Skeletal muscle satellite cell (primary cell): ENCODE measurements around the gene C9orf152.
A peak's percentile ranks its signal among the peaks of the same experiment; 100 is the strongest.

ENCODE experiments used
- H3K27me3 ChIP-seq: 2 replicates; pipeline ENCODE4 v1.7.0; 2013; ENCODE audit warnings: low read length; ENCODE audit not compliant: control insufficient read depth, insufficient read depth
- H3K36me3 ChIP-seq: 2 replicates; pipeline ENCODE4 v1.7.0; 2013; ENCODE audit warnings: mild to moderate bottlenecking, control low read depth, low read length; ENCODE audit not compliant: insufficient read depth
- H3K4me1 ChIP-seq: 2 replicates; pipeline ENCODE4 v1.7.0; 2013; ENCODE audit warnings: low read length; ENCODE audit not compliant: control insufficient read depth, insufficient read depth
- H3K4me2 ChIP-seq: 2 replicates; pipeline ENCODE4 v1.7.0; 2013; ENCODE audit warnings: mild to moderate bottlenecking, low read length
- H3K4me3 ChIP-seq: 2 replicates; pipeline ENCODE4 v1.7.0; 2013; ENCODE audit warnings: low read length
- H3K9ac ChIP-seq: 2 replicates; pipeline ENCODE4 v1.7.0; 2013; ENCODE audit warnings: mild to moderate bottlenecking, low read depth, low read length, moderate library complexity
- H3K9me3 ChIP-seq: replicated peaks from 2 replicates; pipeline ENCODE4 v1.7.0; 2013; ENCODE audit warnings: mild to moderate bottlenecking, control low read depth, low read length

Gene C9orf152

DNA sequence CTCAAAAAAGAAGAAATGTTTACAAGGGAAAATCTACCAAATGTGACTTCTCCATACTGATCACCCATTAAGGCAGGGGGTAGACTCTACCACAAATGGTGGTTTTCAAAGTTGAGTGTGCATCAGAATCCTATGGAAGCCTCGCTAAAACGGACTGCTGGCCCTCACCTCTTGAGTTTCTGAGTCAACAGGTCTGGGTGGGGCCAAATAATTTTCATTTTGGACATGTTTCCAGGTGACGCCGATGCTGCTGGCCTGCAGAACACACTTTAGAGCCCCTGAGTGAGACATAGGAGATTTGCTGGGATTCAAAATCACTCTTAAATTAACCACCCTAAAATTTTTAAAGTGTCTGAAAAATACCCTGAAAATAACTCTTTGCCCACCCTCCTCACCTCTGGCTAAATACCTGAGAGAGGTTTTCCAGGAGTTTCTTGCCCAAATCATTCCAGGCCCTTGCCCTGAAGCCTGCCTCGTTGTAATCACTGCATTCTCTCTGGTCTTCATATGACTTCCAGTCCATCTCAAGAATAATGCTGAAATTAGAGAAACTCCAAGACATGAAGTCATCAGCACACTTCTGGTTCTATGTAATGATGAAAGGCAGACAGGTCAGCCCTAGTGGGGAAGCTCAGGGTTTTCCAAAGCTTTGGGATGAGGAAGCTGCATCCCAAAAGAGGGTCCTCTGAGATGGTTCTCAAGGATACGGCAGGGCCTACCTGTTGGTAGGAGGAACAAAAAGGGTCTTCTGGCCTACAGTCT, 18.2 kb downstream of the C9orf152 start:
- Histone ChIP-seq H3K4me1 (peaks cover 10% of the 10 kb centered on the region), H3K9ac (no peak overlapping the region), H3K36me3 (no peaks in the 10 kb centered on the region), H3K4me2 (no peak overlapping the region), H3K9me3 (no peaks in the 10 kb centered on the region), H3K4me3 (no peak overlapping the region), H3K27me3 (peaks cover 2% of the 10 kb centered on the region)

- Histone ChIP-seq H3K9me3 (no peaks in the 10 kb centered on the region), H3K4me2 (no peak overlapping the region)
Observed at GRCh38 chr9:110188991-110189390, 19.0 kb downstream of the C9orf152 start.

DNA sequence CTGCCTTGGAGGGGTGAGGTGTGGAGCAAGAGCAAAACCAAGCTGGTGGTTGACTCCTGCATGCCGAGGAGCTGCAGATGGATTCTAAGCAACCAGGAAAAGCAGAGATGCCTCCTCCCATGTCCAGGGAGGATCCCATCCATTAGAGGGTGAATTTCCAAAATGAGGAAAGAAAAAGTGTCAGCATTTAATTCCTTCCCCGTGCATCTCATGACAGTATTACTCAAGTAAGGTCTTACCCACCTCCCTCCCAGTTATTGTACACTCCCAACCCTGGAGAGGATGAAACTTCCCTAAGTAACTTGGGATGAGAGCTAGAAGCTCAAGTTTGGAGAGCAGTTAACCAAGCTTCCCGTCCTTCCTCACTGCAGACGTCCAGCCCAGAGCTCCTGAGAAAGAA, 19.9 kb downstream of the C9orf152 start:
- H3K4me1 ChIP-seq = peaks cover 9% of the 10 kb centered on the region
- H3K4me2 ChIP-seq = no peak overlapping the region
- no peak overlapping the region for H3K4me3 ChIP-seq
- no peaks in the 10 kb centered on the region for H3K9me3 ChIP-seq
- H3K27me3 ChIP-seq = peaks cover 2% of the 10 kb centered on the region
- no peak overlapping the region for H3K9ac ChIP-seq
- H3K36me3 ChIP-seq = no peaks in the 10 kb centered on the region

More at GRCh38 chr9:110188991-110189390, 19.0 kb downstream of the C9orf152 start:
- H3K27me3 ChIP-seq = peaks cover 2% of the 10 kb centered on the region
- no peak overlapping the region for H3K9ac ChIP-seq
- no peaks in the 10 kb centered on the region for H3K36me3 ChIP-seq
- peaks cover 10% of the 10 kb centered on the region for H3K4me1 ChIP-seq
- no peak overlapping the region for H3K4me3 ChIP-seq

DNA sequence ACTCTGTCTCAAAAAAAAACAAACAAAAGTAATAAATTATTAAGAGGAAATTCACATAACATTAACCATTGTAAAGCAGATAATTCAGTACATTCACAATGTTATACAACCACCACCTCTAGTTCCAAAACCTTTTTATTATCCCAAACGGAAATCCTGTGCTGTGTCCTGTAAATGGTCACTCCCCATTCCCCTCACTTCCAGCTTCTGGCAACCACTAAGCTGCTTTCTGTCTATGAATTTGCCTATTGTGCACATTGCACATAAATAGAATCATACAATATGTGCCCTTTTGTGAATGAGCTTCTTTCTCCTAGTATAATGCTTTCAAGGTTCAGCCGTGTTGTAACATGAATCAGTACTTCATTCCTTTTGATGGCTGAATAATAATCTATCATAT, 20.8 kb downstream of the C9orf152 start:
- Histone ChIP-seq H3K4me1 (no peaks in the 10 kb centered on the region), H3K4me2 (no peak overlapping the region), H3K27me3 (peaks cover 2% of the 10 kb centered on the region), H3K9ac (no peak overlapping the region), H3K36me3 (no peaks in the 10 kb centered on the region), H3K9me3 (no peaks in the 10 kb centered on the region), H3K4me3 (no peak overlapping the region)

DNA sequence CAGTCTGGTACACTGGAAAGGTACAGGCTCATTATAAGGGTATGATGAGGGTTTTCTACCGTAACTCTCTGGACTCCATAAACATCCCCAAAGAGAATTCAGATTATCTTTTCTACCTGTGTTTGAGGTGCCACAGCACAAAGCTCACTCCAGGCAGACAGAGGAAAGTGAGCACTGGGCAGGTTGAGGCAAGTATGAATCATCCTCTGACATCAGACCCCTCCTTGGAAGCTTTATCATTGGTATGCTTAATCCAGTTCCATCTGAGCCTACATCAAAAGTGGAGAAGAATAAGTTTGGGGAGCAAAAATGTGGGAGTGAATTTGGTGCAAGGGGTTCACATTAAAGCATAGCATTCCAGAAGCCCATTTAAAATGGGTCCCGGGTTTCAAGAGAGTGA, 21.7 kb downstream of the C9orf152 start:
- H3K36me3 ChIP-seq = no peaks in the 10 kb centered on the region
- H3K27me3 ChIP-seq = peaks cover 2% of the 10 kb centered on the region
- H3K4me1 ChIP-seq = peaks cover under 1% of the 10 kb centered on the region
- H3K4me2 ChIP-seq = no peak overlapping the region
- no peak overlapping the region for H3K4me3 ChIP-seq
- no peak overlapping the region for H3K9ac ChIP-seq
- H3K9me3 ChIP-seq = no peaks in the 10 kb centered on the region

DNA sequence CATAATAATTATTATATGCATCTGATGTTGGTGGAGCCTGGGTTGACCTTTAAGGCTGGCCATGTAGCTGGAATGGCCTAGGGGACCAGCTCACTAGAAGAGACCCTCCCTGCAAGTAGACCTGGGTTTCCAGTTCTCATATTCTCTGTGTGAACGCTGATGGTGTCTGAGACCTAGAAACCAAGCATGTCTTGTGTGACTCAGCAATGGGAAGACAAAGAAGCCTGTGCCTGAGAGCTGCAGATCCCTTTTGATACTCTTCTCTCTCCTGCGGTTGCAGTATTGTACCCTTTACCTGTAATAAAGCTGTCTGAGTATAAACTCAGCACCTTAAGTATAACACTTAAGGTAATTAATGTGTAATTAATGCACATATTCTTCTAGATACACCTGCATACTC, 22.2 kb downstream of the C9orf152 start:
- no peak overlapping the region for H3K4me2 ChIP-seq
- no peak overlapping the region for H3K9ac ChIP-seq
- H3K9me3 ChIP-seq = no peaks in the 10 kb centered on the region
- peaks cover 5% of the 10 kb centered on the region for H3K4me1 ChIP-seq
- no peaks in the 10 kb centered on the region for H3K36me3 ChIP-seq
- no peak overlapping the region for H3K4me3 ChIP-seq
- H3K27me3 ChIP-seq = peaks cover 2% of the 10 kb centered on the region

DNA sequence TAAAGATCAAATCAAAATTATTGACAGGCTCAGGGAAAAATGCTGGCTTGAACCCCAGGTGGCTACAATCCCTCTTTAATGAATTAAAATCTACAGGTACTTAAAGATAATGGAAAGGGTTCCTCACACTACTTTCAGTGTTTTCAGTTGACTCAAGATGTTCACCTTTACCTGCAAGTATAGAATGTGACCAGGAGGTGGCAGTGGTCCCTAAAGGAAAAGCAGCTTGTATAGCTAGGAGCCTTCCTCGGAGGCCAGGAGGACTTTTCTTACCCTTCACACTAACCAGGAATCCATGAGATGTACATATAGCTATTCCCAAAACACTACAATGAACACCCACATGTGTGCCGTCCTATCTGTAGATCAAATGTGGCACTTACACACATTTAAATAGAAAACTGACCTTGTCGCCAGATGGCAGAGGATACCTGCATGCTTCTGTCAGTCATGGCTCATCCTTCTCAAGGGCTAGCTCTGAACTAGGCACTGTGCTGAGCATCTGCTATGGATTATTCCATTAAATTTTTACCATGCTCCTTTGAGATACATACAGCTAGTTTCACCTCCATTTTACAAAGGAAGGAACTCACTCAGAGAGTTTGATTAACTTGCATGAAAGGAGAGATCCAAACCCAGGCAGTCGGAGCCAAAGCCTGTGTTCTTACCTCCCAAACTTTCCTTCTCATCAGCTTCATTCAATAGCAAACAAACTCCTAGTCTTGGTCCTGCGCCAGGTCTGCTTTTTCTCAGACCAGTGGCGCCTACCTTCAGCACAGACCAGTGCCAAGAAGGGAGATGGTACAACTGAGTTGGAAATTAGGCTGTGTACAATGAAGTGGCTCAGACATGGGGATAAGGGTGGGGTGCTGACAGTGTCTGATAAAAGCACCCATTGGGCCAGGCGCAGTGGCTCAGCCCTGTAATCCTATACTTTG, 24.5 kb downstream of the C9orf152 start:
- no peak overlapping the region for H3K9ac ChIP-seq
- H3K4me2 ChIP-seq = no peak overlapping the region
- H3K9me3 ChIP-seq = no peaks in the 10 kb centered on the region
- H3K4me1 ChIP-seq = peaks cover 22% of the 10 kb centered on the region
- H3K27me3 ChIP-seq = peaks cover 2% of the 10 kb centered on the region
- H3K4me3 ChIP-seq = no peak overlapping the region
- no peaks in the 10 kb centered on the region for H3K36me3 ChIP-seq

GRCh38 chr9:110180511-110181434, 27.2 kb downstream of the C9orf152 start:
- peaks cover 2% of the 10 kb centered on the region for H3K27me3 ChIP-seq
- no peaks in the 10 kb centered on the region for H3K9me3 ChIP-seq
- H3K4me2 ChIP-seq = no peak overlapping the region
- H3K9ac ChIP-seq = no peak overlapping the region
- H3K36me3 ChIP-seq = no peaks in the 10 kb centered on the region
- no peak overlapping the region for H3K4me3 ChIP-seq
- H3K4me1 ChIP-seq = peaks cover 22% of the 10 kb centered on the region

GRCh38 chr9:110179734-110180133, 28.2 kb downstream of the C9orf152 start:
- Histone ChIP-seq H3K9ac (no peak overlapping the region), H3K36me3 (no peaks in the 10 kb centered on the region), H3K9me3 (no peaks in the 10 kb centered on the region), H3K4me1 (peaks cover 22% of the 10 kb centered on the region), H3K4me2 (peak overlapping the region; percentile 62), H3K27me3 (no peaks in the 10 kb centered on the region), H3K4me3 (no peak overlapping the region)

GRCh38 chr9:110178281-110178680, 29.7 kb downstream of the C9orf152 start:
- H3K36me3 ChIP-seq = no peaks in the 10 kb centered on the region
- H3K9ac ChIP-seq = no peak overlapping the region
- H3K9me3 ChIP-seq = no peaks in the 10 kb centered on the region
- H3K27me3 ChIP-seq = no peaks in the 10 kb centered on the region
- no peak overlapping the region for H3K4me3 ChIP-seq
- no peak overlapping the region for H3K4me2 ChIP-seq
- peaks cover 22% of the 10 kb centered on the region for H3K4me1 ChIP-seq
